ENCODE measurements around the gene RPP21.

RPP21 gene

GRCh38 chr6:30357678-30358540, 13.0 kb downstream of the RPP21 start (continued):
- no peak for TF ChIP-seq OVOL3 (tag by site-specific recombination; IDR thresholded peaks at IDR 0.05)
- TF ChIP-seq TCF7L2 (IDR thresholded peaks at IDR 0.05; ENCODE audit: borderline replicate concordance, low read depth, low read length), result no peak
- no peak for TF ChIP-seq ZNF645 (tag by site-specific recombination; IDR thresholded peaks at IDR 0.05)
- TF ChIP-seq ZNF214 (tag by site-specific recombination; IDR thresholded peaks at IDR 0.05; ENCODE audit: borderline replicate concordance), result no peak
- no peak for TF ChIP-seq ZNF350 (tag by site-specific recombination; IDR thresholded peaks at IDR 0.05)
- TF ChIP-seq KLF8 (tag by site-specific recombination; IDR thresholded peaks at IDR 0.05), result no peak
- no peak for TF ChIP-seq ZNF664 (tag by site-specific recombination; IDR thresholded peaks at IDR 0.05)
- no peak for TF ChIP-seq ZNF121 (tag by site-specific recombination; IDR thresholded peaks at IDR 0.05)
- TF ChIP-seq ZNF521 (tag by site-specific recombination; IDR thresholded peaks at IDR 0.05), result no peak
- peak; percentile 42 for TF ChIP-seq ZBTB26 (tag by site-specific recombination; optimal IDR thresholded peaks at IDR 0.05)
- TF ChIP-seq ZBTB48 (tag by site-specific recombination; IDR thresholded peaks at IDR 0.05), result no peak
- peak; percentile 68 for TF ChIP-seq ZEB2 (tag by site-specific recombination; IDR thresholded peaks at IDR 0.05)
- TF ChIP-seq ZNF184 (tag by site-specific recombination; IDR thresholded peaks at IDR 0.05), result no peak
- no peak for TF ChIP-seq ZNF558 (tag by site-specific recombination; IDR thresholded peaks at IDR 0.05)
- no peak for TF ChIP-seq AEBP2 (tag by site-specific recombination; IDR thresholded peaks at IDR 0.05; ENCODE audit: borderline replicate concordance)
- TF ChIP-seq ZNF18 (tag by site-specific recombination; IDR thresholded peaks at IDR 0.05), result no peak
- peak; percentile 89 for TF ChIP-seq ZBTB17 (tag by site-specific recombination; IDR thresholded peaks at IDR 0.05)
- TF ChIP-seq SCRT2 (tag by site-specific recombination; IDR thresholded peaks at IDR 0.05), result no peak
- no peak for TF ChIP-seq RBAK (tag by site-specific recombination; IDR thresholded peaks at IDR 0.05)
- no peak for TF ChIP-seq SALL2 (tag by site-specific recombination; IDR thresholded peaks at IDR 0.05; ENCODE audit: borderline replicate concordance)
- TF ChIP-seq ZNF792 (tag by site-specific recombination; IDR thresholded peaks at IDR 0.05), result no peak
- TF ChIP-seq OSR2 (tag by site-specific recombination; IDR thresholded peaks at IDR 0.05), result no peak
- no peak for TF ChIP-seq ZSCAN18 (tag by site-specific recombination; IDR thresholded peaks at IDR 0.05)
- no peak for TF ChIP-seq ZNF48 (tag by site-specific recombination; IDR thresholded peaks at IDR 0.05)
- TF ChIP-seq ZNF174 (tag by site-specific recombination; IDR thresholded peaks at IDR 0.05), result no peak
- TF ChIP-seq ZNF24 (tag by site-specific recombination; IDR thresholded peaks at IDR 0.05), result no peak
- TF ChIP-seq ZIC2 (tag by site-specific recombination; IDR thresholded peaks at IDR 0.05), result peak; percentile 34
- TF ChIP-seq ZNF140 (tag by site-specific recombination; IDR thresholded peaks at IDR 0.05), result no peak
- TF ChIP-seq ZNF513 (tag by site-specific recombination; IDR thresholded peaks at IDR 0.05), result no peak
- TF ChIP-seq ZNF239 (tag by site-specific recombination; IDR thresholded peaks at IDR 0.05), result no peak
- no peak for TF ChIP-seq SCRT1 (tag by site-specific recombination; IDR thresholded peaks at IDR 0.05; ENCODE audit: borderline replicate concordance)
- TF ChIP-seq ZNF677 (tag by site-specific recombination; IDR thresholded peaks at IDR 0.05), result no peak
- TF ChIP-seq ZNF580 (tag by site-specific recombination; IDR thresholded peaks at IDR 0.05), result no peak
